ENCODE measurements around the gene SERPINF2. TPM values are rescaled to one million over a fixed set of nuclear protein-coding genes. Genes with fewer than 3 reads are reported as not detected.

Gene SERPINF2
- total RNA-seq, 1 donor from 2014 or later, result 24.1 TPM

GRCh38 chr17:1773696-1774181 lies 31.1 kb downstream of the SERPINF2 start:
- peak overlapping the region; percentile 41 for H3K27ac ChIP-seq
- intact Hi-C loops (cut with DNase I), result no loop called here

DNA sequence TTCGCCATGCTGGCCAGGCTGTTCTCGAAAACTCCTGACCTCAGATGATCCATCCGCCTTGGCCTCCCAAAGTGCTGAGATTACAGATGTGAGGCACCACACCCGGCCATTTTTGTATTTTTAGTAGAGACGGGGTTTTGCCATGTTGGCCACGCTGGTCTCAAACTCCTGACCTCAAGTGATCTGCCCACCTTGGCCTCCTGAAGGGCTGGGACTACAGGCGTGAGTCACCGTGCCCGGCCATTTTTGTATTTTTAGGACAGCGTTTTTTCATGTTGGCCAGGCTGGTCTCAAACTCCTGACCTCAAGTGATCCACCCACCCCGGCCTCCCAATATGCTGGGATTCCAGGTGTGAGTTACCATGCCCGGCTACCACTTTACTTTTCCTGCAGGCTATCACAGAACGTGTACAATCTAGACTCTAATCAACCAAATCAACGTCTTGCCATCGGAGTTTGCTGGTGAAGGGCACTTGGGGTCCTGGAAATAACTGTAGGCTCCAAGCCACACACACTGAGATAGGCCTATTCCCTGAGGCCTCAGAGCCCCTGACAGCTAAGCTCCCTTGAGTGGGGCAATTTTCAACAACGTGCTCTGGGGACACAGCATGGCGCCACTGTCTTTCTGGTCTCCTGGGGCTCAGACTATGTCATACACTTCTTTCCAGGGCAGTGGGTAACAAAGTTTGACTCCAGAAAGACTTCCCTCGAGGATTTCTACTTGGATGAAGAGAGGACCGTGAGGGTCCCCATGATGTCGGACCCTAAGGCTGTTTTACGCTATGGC lies 31.9 kb downstream of the SERPINF2 start:
- peaks cover 37% of the 10 kb centered on the region for H3K4me1 ChIP-seq
- no peak for DNase-seq
- peaks cover 42% of the 10 kb centered on the region for H3K36me3 ChIP-seq
- H3K4me3 ChIP-seq, result no peak overlapping the region
- intact Hi-C loops (cut with DNase I), result no loop called here
- no peaks in the 10 kb centered on the region for H3K9me3 ChIP-seq
- H3K27ac ChIP-seq, result no peak overlapping the region
- no peaks in the 10 kb centered on the region for H3K27me3 ChIP-seq (ENCODE audit: low read depth)
- TF ChIP-seq, protein P1, sequence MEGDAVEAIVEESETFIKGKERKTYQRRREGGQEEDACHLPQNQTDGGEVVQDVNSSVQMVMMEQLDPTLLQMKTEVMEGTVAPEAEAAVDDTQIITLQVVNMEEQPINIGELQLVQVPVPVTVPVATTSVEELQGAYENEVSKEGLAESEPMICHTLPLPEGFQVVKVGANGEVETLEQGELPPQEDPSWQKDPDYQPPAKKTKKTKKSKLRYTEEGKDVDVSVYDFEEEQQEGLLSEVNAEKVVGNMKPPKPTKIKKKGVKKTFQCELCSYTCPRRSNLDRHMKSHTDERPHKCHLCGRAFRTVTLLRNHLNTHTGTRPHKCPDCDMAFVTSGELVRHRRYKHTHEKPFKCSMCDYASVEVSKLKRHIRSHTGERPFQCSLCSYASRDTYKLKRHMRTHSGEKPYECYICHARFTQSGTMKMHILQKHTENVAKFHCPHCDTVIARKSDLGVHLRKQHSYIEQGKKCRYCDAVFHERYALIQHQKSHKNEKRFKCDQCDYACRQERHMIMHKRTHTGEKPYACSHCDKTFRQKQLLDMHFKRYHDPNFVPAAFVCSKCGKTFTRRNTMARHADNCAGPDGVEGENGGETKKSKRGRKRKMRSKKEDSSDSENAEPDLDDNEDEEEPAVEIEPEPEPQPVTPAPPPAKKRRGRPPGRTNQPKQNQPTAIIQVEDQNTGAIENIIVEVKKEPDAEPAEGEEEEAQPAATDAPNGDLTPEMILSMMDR (IDR thresholded peaks at IDR 0.05), result no peak
- no peak for ATAC-seq

More at GRCh38 chr17:1773696-1774181, 31.1 kb downstream of the SERPINF2 start:
- ATAC-seq (peak; percentile 6 to 15), DNase-seq (no peak)
- no peak overlapping the region for H3K4me3 ChIP-seq
- peaks cover 42% of the 10 kb centered on the region for H3K36me3 ChIP-seq
- H3K9me3 ChIP-seq, result no peaks in the 10 kb centered on the region
- H3K27me3 ChIP-seq (ENCODE audit: low read depth), result no peaks in the 10 kb centered on the region
- TF ChIP-seq, protein P1 (IDR thresholded peaks at IDR 0.05), result no peak
- H3K4me1 ChIP-seq, result peaks cover 31% of the 10 kb centered on the region

DNA sequence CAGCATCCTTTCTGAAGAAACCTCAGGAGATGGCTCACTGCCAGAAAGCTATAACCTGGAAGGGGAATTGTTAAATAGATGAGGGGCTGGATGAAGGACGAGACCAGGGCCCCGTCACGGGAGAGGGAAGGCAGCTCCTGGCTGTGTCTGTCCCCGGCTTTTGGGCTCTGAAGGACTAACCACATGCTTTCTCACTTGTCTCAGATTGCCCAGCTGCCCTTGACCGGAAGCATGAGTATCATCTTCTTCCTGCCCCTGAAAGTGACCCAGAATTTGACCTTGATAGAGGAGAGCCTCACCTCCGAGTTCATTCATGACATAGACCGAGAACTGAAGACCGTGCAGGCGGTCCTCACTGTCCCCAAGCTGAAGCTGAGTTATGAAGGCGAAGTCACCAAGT lies 33.7 kb downstream of the SERPINF2 start:
- peaks cover 41% of the 10 kb centered on the region for H3K4me1 ChIP-seq
- H3K27ac ChIP-seq, result no peak overlapping the region
- no peak for ATAC-seq
- DNase-seq, result no peak
- H3K9me3 ChIP-seq, result no peaks in the 10 kb centered on the region
- H3K36me3 ChIP-seq, result peaks cover 50% of the 10 kb centered on the region
- intact Hi-C loops (cut with DNase I), result no loop called here
- H3K4me3 ChIP-seq, result no peak overlapping the region
- no peaks in the 10 kb centered on the region for H3K27me3 ChIP-seq (ENCODE audit: low read depth)
- TF ChIP-seq, protein P1 (IDR thresholded peaks at IDR 0.05), result no peak

DNA sequence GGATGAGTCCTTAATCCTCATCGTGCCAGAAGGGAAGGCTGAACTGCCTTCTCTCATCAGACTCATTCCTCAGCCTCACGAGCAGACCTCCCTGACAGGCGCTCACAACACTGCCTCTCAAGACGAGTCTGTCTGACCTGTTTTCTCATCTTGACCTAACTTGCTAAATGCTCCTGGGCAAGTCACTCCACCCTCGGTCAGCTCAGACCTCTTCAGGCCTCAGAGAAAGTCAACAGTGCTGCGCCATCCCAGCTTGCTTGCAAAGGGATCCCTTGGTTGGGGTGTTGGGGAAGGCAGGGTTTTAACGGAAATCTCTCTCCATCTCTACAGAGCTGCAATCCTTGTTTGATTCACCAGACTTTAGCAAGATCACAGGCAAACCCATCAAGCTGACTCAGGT lies 34.2 kb downstream of the SERPINF2 start:
- ATAC-seq, result no peak
- intact Hi-C loops (cut with DNase I), result no loop called here
- H3K4me3 ChIP-seq, result no peak overlapping the region
- no peak overlapping the region for H3K27ac ChIP-seq
- no peak for DNase-seq
- H3K27me3 ChIP-seq (ENCODE audit: low read depth), result no peaks in the 10 kb centered on the region
- H3K4me1 ChIP-seq, result peaks cover 41% of the 10 kb centered on the region
- no peaks in the 10 kb centered on the region for H3K9me3 ChIP-seq
- TF ChIP-seq, protein P1 (IDR thresholded peaks at IDR 0.05), result no peak
- peaks cover 53% of the 10 kb centered on the region for H3K36me3 ChIP-seq

GRCh38 chr17:1779571-1780131 lies 37.0 kb downstream of the SERPINF2 start:
- no peaks in the 10 kb centered on the region for H3K9me3 ChIP-seq
- H3K4me3 ChIP-seq, result no peak overlapping the region
- DNase-seq, result peak; percentile 71
- H3K36me3 ChIP-seq, result peaks cover 56% of the 10 kb centered on the region
- peak overlapping the region; percentile 95 for H3K27ac ChIP-seq
- peaks cover 54% of the 10 kb centered on the region for H3K4me1 ChIP-seq
- no peaks in the 10 kb centered on the region for H3K27me3 ChIP-seq (ENCODE audit: low read depth)
- peak; percentile 28 to 35 for ATAC-seq
- intact Hi-C loops (cut with DNase I), result loop anchor here (5.0 kb wide), 1 partner anchor 57 kb away; the partner anchor contains the start of gene WDR81
- TF ChIP-seq, protein P1 (IDR thresholded peaks at IDR 0.05), result no peak

Data from lower lobe of right lung (tissue), 2 donors.